Thyroid gland (tissue), 4 donors: Measurements from ENCODE around the gene ELMO1.

ENCODE experiments used
- CTCF ChIP-seq, 6 experiments: fragments of 200-600 bp in 3 of 6; fragments of 450-650 bp in 3 of 6; sonication (generic) in 3 of 6; IDR thresholded peaks; one replicate each; pipeline ENCODE4 v1.5.1; 2016 to 2019; ENCODE audit warnings: antibody characterized with exemption in 6 of 6, mild to moderate bottlenecking in 2 of 6, inconsistent platforms in 1 of 6, moderate library complexity in 1 of 6
- POLR2A ChIP-seq, 2 donors: fragments of 450-650 bp; IDR thresholded peaks; one replicate each; pipeline ENCODE4 v1.6.1; 2017; ENCODE audit warnings: antibody characterized with exemption in 2 of 2, mild to moderate bottlenecking in 2 of 2, moderate library complexity in 1 of 2

GRCh38 chr7:37054624-37055241 is 393.9 kb downstream of the ELMO1 start:
- no peak for TF ChIP-seq CTCF (IDR thresholded peaks at IDR 0.05)
- no peak for TF ChIP-seq POLR2A (IDR thresholded peaks at IDR 0.05)
